Activated CD8-positive, alpha-beta T cell treated with anti-CD3 and anti-CD28 coated beads for 36 hours (primary cell): ENCODE data around the gene C1orf159. TPM values are rescaled to one million over a fixed set of nuclear protein-coding genes. Genes with fewer than 3 reads are reported as not detected.

Experiments used
- ATAC-seq: fragments of 200-7000 bp; cut with Tn5 transposase; one replicate; pipeline ENCODE4 v1.10.0; 2021; ENCODE audit warnings: mild to moderate bottlenecking, moderate library complexity
- CTCF ChIA-PET: fragments of 350-600 bp; sonication (Branson Sonifier 250); formaldehyde crosslinking; loops from one replicate; lab custom pipeline; 2021; ENCODE audit warnings: antibody characterized with exemption; lab: Charles Lee
- POLR2A ChIA-PET: fragments of 350-600 bp; sonication (Branson Sonifier 250); formaldehyde crosslinking; loops from one replicate; lab custom pipeline; 2021; ENCODE audit warnings: antibody characterized with exemption; lab: Charles Lee
- DNase-seq: peaks from one replicate; pipeline ENCODE4 v3.0.0-alpha.2; 2020
- H3K27ac Mint-ChIP-seq: one replicate; pipeline ENCODE4 v1.8.0; 2021; ENCODE audit warnings: mild to moderate bottlenecking, mixed read lengths
- H3K27me3 Mint-ChIP-seq: one replicate; pipeline ENCODE4 v1.8.0; 2021; ENCODE audit warnings: mixed read lengths
- H3K36me3 Mint-ChIP-seq: one replicate; pipeline ENCODE4 v1.8.0; 2021; ENCODE audit warnings: low read depth, mixed read lengths
- H3K4me1 Mint-ChIP-seq: one replicate; pipeline ENCODE4 v1.8.0; 2021; ENCODE audit warnings: low read depth, mixed read lengths
- H3K4me3 Mint-ChIP-seq: one replicate; pipeline ENCODE4 v1.8.0; 2021; ENCODE audit warnings: mild to moderate bottlenecking, moderate library complexity, mixed read lengths
- H3K9me3 Mint-ChIP-seq: one replicate; pipeline ENCODE4 v1.8.0; 2021; ENCODE audit warnings: mixed read lengths
- CTCF ChIP-seq: fragments of 200-600 bp; IDR thresholded peaks from one replicate; pipeline ENCODE4 v1.8.0; 2022; ENCODE audit warnings: antibody characterized with exemption, mild to moderate bottlenecking
- intact Hi-C: fragments of 100-400 bp; cut with micrococcal nuclease; formaldehyde crosslinking; loops from one replicate; pipeline ENCODE4 v1.10.0; 2022
- total RNA-seq, 2 experiments: library from RNA; stranded (reverse); gene quantifications; one replicate each; pipeline ENCODE4 v1.2.3, GENCODE V29; 2021

C1orf159 gene
- total RNA-seq, 2 experiments from 2014 or later, result 17.5 to 20.3 TPM

GRCh38 chr1:1065265-1065939 is 50.5 kb downstream of the C1orf159 start:
- H3K27me3 Mint-ChIP-seq, result peaks cover 5% of the 10 kb centered on the region
- ChIA-PET POLR2A (interaction anchor here (1.2 to 2.8 kb wide), 5 partner anchors 9 to 73 kb away, joined by 3 to 15 read pairs (median 6); partner anchors contain the start of gene RNF223), CTCF (interaction anchor here (2.0 to 3.3 kb wide), 6 partner anchors 27 to 81 kb away, joined by 5 to 25 read pairs (median 16); partner anchors contain the start of gene ISG15)
- peaks cover 39% of the 10 kb centered on the region for H3K36me3 Mint-ChIP-seq
- DNase-seq, result peak; percentile 52
- H3K4me1 Mint-ChIP-seq, result peaks cover 38% of the 10 kb centered on the region
- no peaks in the 10 kb centered on the region for H3K9me3 Mint-ChIP-seq
- no peak for TF ChIP-seq CTCF
- peak overlapping the region; percentile 57 for H3K27ac Mint-ChIP-seq
- peak overlapping the region; percentile 66 for H3K4me3 Mint-ChIP-seq
- ATAC-seq, result no peak
- intact Hi-C loops, result no loop called here

GRCh38 chr1:1063945-1064831 is 51.7 kb downstream of the C1orf159 start:
- H3K27ac Mint-ChIP-seq, result peak overlapping the region; percentile 90
- intact Hi-C loops, result no loop called here
- ChIA-PET POLR2A (interaction anchor here (0.6 to 3.1 kb wide), 22 partner anchors 9 to 149 kb away, joined by 3 to 30 read pairs (median 4); partner anchors contain the start of genes ISG15 and RNF223), CTCF (interaction anchor here (0.7 to 3.7 kb wide), 16 partner anchors 23 to 143 kb away, joined by 3 to 38 read pairs (median 6); partner anchors contain the start of gene ISG15)
- peak; percentile 53 for TF ChIP-seq CTCF
- DNase-seq (peak; percentile 98), ATAC-seq (peak; percentile 74)
- peaks cover 39% of the 10 kb centered on the region for H3K4me1 Mint-ChIP-seq
- peaks cover 43% of the 10 kb centered on the region for H3K36me3 Mint-ChIP-seq
- H3K27me3 Mint-ChIP-seq, result peaks cover 7% of the 10 kb centered on the region
- peak overlapping the region; percentile 87 for H3K4me3 Mint-ChIP-seq
- H3K9me3 Mint-ChIP-seq, result no peaks in the 10 kb centered on the region

GRCh38 chr1:1063261-1063944 is 52.5 kb downstream of the C1orf159 start:
- ChIA-PET CTCF (interaction anchor here (0.7 to 3.7 kb wide), 18 partner anchors 22 to 187 kb away, joined by 3 to 38 read pairs (median 6); partner anchors contain the start of gene ISG15), POLR2A (interaction anchor here (0.6 to 3.1 kb wide), 16 partner anchors 8 to 150 kb away, joined by 3 to 30 read pairs (median 4); partner anchors contain the start of gene ISG15)
- no peak for DNase-seq
- ATAC-seq, result peak; percentile 0
- no peaks in the 10 kb centered on the region for H3K9me3 Mint-ChIP-seq
- H3K4me3 Mint-ChIP-seq, result peak overlapping the region; percentile 87
- H3K27me3 Mint-ChIP-seq, result peaks cover 13% of the 10 kb centered on the region
- H3K27ac Mint-ChIP-seq, result peak overlapping the region; percentile 90
- H3K36me3 Mint-ChIP-seq, result peaks cover 43% of the 10 kb centered on the region
- TF ChIP-seq CTCF, result peak; percentile 89
- intact Hi-C loops, result no loop called here
- H3K4me1 Mint-ChIP-seq, result peaks cover 41% of the 10 kb centered on the region

GRCh38 chr1:1062348-1063163 is 53.3 kb downstream of the C1orf159 start:
- DNase-seq (no peak), ATAC-seq (no peak)
- Mint-ChIP-seq H3K4me3 (peak overlapping the region; percentile 87), H3K27me3 (peaks cover 21% of the 10 kb centered on the region), H3K9me3 (no peaks in the 10 kb centered on the region), H3K36me3 (peaks cover 38% of the 10 kb centered on the region), H3K4me1 (peaks cover 42% of the 10 kb centered on the region), H3K27ac (peak overlapping the region; percentile 90)
- no peak for TF ChIP-seq CTCF
- intact Hi-C loops, result no loop called here
- POLR2A ChIA-PET, result interaction anchor here (1.0 to 3.1 kb wide), 7 partner anchors 20 to 103 kb away, joined by 3 to 30 read pairs (median 5); partner anchors contain the start of gene NOC2L
- CTCF ChIA-PET, result interaction anchor here (1.1 to 3.7 kb wide), 9 partner anchors 24 to 188 kb away, joined by 3 to 38 read pairs (median 7); no protein-coding TSS in a partner anchor
